GM20000 (cell line): ENCODE measurements around the gene P2RX7.

Source experiments
- DNase-seq: peaks from one replicate; pipeline ENCODE4 v3.0.0; 2012; ENCODE audit warnings: low spot score
- CTCF ChIP-seq: IDR thresholded peaks from 2 replicates; pipeline ENCODE4 v1.5.1; 2012; ENCODE audit warnings: mild to moderate bottlenecking, control low read depth; ENCODE audit errors: extremely low read depth, missing control alignments

The P2RX7 gene

GRCh38 chr12:121214166-121214777, 81.6 kb downstream of the P2RX7 start:
- no peak for DNase-seq
- TF ChIP-seq CTCF = no peak

GRCh38 chr12:121214855-121215745, 82.4 kb downstream of the P2RX7 start:
- no peak for DNase-seq

GRCh38 chr12:121216102-121216501, 83.4 kb downstream of the P2RX7 start:
- DNase-seq = no peak
- TF ChIP-seq CTCF = no peak

More at GRCh38 chr12:121214855-121215745, 82.4 kb downstream of the P2RX7 start:
- TF ChIP-seq CTCF = no peak

- no peak for DNase-seq
Observed at GRCh38 chr12:121217063-121217462, 84.4 kb downstream of the P2RX7 start.

GRCh38 chr12:121217761-121218160, 85.1 kb downstream of the P2RX7 start:
- no peak for DNase-seq
- no peak for TF ChIP-seq CTCF

More at GRCh38 chr12:121217063-121217462, 84.4 kb downstream of the P2RX7 start:
- TF ChIP-seq CTCF = no peak

GRCh38 chr12:121218588-121219352, 86.1 kb downstream of the P2RX7 start:
- no peak for DNase-seq

More at GRCh38 chr12:121218588-121219352, 86.1 kb downstream of the P2RX7 start:
- TF ChIP-seq CTCF = no peak
